GM19035 (cell line): ENCODE results near the gene FRAS1.

Source experiments
- ATAC-seq: cut with Tn5 transposase; IDR thresholded peaks from one replicate; pipeline ENCODE4 v1.9.1; 2021; ENCODE audit not compliant: unreplicated experiment

Gene FRAS1

GRCh38 chr4:78567500-78568060, 510.5 kb downstream of the FRAS1 start:
- ATAC-seq, result no peak

- ATAC-seq, result peak; percentile 30
Measured at GRCh38 chr4:78568640-78569305, 511.6 kb downstream of the FRAS1 start.

GRCh38 chr4:78569306-78569821, 512.2 kb downstream of the FRAS1 start:
- ATAC-seq, result no peak

GRCh38 chr4:78570117-78570516, 513.0 kb downstream of the FRAS1 start:
- no peak for ATAC-seq

GRCh38 chr4:78571804-78572203, 514.7 kb downstream of the FRAS1 start:
- no peak for ATAC-seq

GRCh38 chr4:78578674-78579425, 521.7 kb downstream of the FRAS1 start:
- no peak for ATAC-seq

- ATAC-seq, result no peak
Measured at GRCh38 chr4:78581618-78582017, 524.5 kb downstream of the FRAS1 start.

GRCh38 chr4:78584863-78585547, 527.9 kb downstream of the FRAS1 start:
- ATAC-seq, result no peak

GRCh38 chr4:78585633-78586032, 528.5 kb downstream of the FRAS1 start:
- ATAC-seq, result no peak

GRCh38 chr4:78588894-78589545, 531.9 kb downstream of the FRAS1 start:
- ATAC-seq, result no peak

GRCh38 chr4:78591404-78591803, 534.3 kb downstream of the FRAS1 start:
- ATAC-seq, result no peak

- ATAC-seq, result peak; percentile 57
Measured at GRCh38 chr4:78592088-78592783, 535.1 kb downstream of the FRAS1 start.
